Psoas muscle (tissue), 8 donors: ENCODE data around the gene ARHGDIG. TPM values are rescaled to one million over a fixed set of nuclear protein-coding genes. Genes with fewer than 3 reads are reported as not detected.
A peak's percentile ranks its signal among the peaks of the same experiment; 100 is the strongest.

Experiments
- ATAC-seq, 4 donors: fragments of 200-7000 bp; cut with Tn5 transposase; one replicate each; pipeline ENCODE4 v1.9.1; 2020; ENCODE audit warnings: moderate library complexity in 3 of 4, mild to moderate bottlenecking in 2 of 4
- DNase-seq, 2 donors: peaks; one replicate each; pipeline ENCODE4 v3.0.0-alpha.2; 2020
- H3K27ac ChIP-seq: fragments of 200-600 bp; one replicate; pipeline ENCODE4 v1.8.0; 2022
- H3K27me3 ChIP-seq, 3 donors: fragments of 200-600 bp in 1 of 3; one replicate each; pipeline versions ENCODE4 v1.6.1 to v1.8.0; 2013 to 2022; ENCODE audit warnings: low read length in 2 of 3, mild to moderate bottlenecking in 2 of 3, moderate library complexity in 1 of 3; ENCODE audit not compliant: insufficient read depth in 3 of 3
- H3K36me3 ChIP-seq, 2 donors: fragments of 200-600 bp in 1 of 2; one replicate each; pipeline versions ENCODE4 v1.6.1 to v1.8.0; 2013 to 2022; ENCODE audit warnings: low read depth in 1 of 2, mild to moderate bottlenecking in 1 of 2, moderate library complexity in 1 of 2; ENCODE audit not compliant: insufficient read depth in 1 of 2
- H3K4me1 ChIP-seq: fragments of 200-600 bp; one replicate; pipeline ENCODE4 v1.8.0; 2022
- H3K4me3 ChIP-seq: fragments of 200-600 bp; one replicate; pipeline ENCODE4 v1.8.0; 2022; ENCODE audit warnings: mild to moderate bottlenecking
- H3K9me3 ChIP-seq: fragments of 200-600 bp; one replicate; pipeline ENCODE4 v1.8.0; 2022
- WGBS, 3 donors: extraction: QIAGEN DNeasy Blood & Tissue Kit; methylation state at CpG; one replicate each; pipeline versions ENCODE4 v1.1.6 to v1.1.7; 2013; 5-methylcytosine and 5-hydroxymethylcytosine counted together
- intact Hi-C, 2 donors: fragments of 100-400 bp; cut with DNase I; formaldehyde crosslinking; loops; one replicate each; pipeline versions ENCODE4 v1.11.0 to v1.14.2; 2022
- polyA plus RNA-seq, 3 donors: library from polyadenylated mRNA; stranded (reverse); fragments of 200-250 nt; gene quantifications; one replicate each; pipeline ENCODE4 v1.2.3, GENCODE V29; 2013
- total RNA-seq, 4 donors: library from RNA; stranded (reverse); fragmentation: NEBNext Ultra II Directional in 2 of 4; extraction: Animal tissue kit (Norgen Biotek cat#: 25700) in 2 of 4; gene quantifications; one replicate each; pipeline versions ENCODE4 v1.2.1 to v1.2.4, GENCODE V29; 2021 to 2023
- TF ChIP-seq, protein P1 (sequence below): fragments of 200-600 bp; IDR thresholded peaks from one replicate; pipeline ENCODE4 v1.8.0; 2022; ENCODE audit warnings: antibody characterized with exemption
- donor health status: healthy with polysubstance abuse.
- donor health status: DM: no; HTN: no; CAD: no; lungs with moderate emphysema.
- donor health status: Bipolar disorder and iron deficiency.
- donor health status: healthy.
- donor health status: DM: yes; HTN: yes; CAD: no.
- donor health status: DM: no; HTN: no; CAD: no.
- donor health status: DM: no; HTN: no; CAD: no.
- donor health status: DM: yes; HTN: yes; CAD: no.

The ARHGDIG gene
- total and polyA plus RNA-seq, 7 donors = 0.12 to 4.1 (median 0.44) TPM; not detected in 1

DNA sequence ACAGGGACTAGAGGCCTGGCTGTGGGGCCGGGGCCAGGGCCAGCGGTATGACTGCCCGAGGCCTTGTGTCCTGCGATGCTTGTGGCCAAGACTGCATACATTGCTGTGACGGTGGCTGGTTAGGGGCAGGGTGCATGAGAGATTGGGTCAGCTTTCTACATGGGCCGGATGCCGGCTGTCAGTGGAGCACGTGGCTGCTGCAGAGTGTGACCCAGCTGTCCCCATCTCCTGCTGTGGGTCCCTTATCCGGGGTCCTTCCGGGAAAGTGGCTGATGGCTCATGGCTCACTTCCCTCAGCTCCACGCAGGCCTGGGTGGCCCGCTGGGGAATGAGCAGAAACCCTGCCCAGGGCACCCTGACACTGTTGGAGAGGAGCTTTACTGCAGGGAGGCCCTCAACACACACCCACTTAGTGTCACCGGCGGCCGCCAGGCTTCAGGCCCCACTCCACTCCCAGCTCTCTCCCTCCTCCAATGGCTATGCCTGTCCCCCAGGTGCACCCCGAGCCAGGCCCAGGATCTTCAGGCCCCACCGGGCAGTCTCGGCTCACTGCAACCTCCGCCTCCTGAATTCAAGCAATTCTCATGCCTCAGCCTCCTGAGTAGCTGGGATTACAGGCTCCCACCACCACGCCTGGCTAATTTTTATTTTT is 3.8 kb upstream of the ARHGDIG start:
- Histone ChIP-seq H3K9me3 (no peaks in the 10 kb centered on the region), H3K27me3 (peaks cover 0 to 37% (median 31%) of the 10 kb centered on the region in 3 donors), H3K27ac (no peak overlapping the region), H3K4me1 (peaks cover 10% of the 10 kb centered on the region), H3K36me3 (no peaks in the 10 kb centered on the region), H3K4me3 (peak overlapping the region; percentile 66)
- intact Hi-C loops = no loop called here
- DNase-seq (no peak), ATAC-seq (peak; percentile 17 to 62 (median 46))
- TF ChIP-seq, protein P1, sequence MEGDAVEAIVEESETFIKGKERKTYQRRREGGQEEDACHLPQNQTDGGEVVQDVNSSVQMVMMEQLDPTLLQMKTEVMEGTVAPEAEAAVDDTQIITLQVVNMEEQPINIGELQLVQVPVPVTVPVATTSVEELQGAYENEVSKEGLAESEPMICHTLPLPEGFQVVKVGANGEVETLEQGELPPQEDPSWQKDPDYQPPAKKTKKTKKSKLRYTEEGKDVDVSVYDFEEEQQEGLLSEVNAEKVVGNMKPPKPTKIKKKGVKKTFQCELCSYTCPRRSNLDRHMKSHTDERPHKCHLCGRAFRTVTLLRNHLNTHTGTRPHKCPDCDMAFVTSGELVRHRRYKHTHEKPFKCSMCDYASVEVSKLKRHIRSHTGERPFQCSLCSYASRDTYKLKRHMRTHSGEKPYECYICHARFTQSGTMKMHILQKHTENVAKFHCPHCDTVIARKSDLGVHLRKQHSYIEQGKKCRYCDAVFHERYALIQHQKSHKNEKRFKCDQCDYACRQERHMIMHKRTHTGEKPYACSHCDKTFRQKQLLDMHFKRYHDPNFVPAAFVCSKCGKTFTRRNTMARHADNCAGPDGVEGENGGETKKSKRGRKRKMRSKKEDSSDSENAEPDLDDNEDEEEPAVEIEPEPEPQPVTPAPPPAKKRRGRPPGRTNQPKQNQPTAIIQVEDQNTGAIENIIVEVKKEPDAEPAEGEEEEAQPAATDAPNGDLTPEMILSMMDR = no peak
- 68 to 74% (median 70%) methylated on average over 18 to 20 of the region's 20 CpGs for WGBS, 3 donors

DNA sequence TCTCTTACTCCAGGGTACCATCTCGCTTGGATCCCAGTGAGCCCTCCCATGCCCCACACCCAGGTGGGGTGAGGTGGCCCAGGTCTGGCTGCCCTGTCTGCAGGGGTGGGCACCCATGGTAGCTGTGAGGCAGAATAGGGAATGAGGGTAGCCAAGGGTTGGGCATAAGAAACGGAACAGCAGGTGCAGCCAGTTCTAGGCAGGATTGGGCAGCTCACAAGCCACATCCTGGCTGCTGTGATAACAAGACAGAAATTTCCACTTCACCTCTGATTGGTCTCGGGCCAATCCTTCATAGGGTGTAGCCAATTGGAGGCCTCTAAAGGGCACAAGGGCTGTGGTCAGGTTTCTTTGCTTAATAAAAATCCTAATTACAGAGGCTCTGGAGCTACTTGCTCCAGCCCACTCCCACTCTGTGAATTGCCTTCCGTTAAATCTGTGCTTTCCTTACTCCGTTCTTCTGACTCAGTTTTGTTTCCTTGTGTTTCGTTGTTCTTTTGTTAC is 1.5 kb upstream of the ARHGDIG start:
- Histone ChIP-seq H3K4me1 (peaks cover 10% of the 10 kb centered on the region), H3K9me3 (no peaks in the 10 kb centered on the region), H3K36me3 (no peaks in the 10 kb centered on the region), H3K27ac (no peak overlapping the region), H3K4me3 (no peak overlapping the region), H3K27me3 (peaks cover 0 to 47% (median 25%) of the 10 kb centered on the region in 3 donors)
- intact Hi-C loops = no loop called here
- DNase-seq (no peak), ATAC-seq (peak in 2 of 4 donors; percentile 19 to 21)
- TF ChIP-seq, protein P1 = no peak
- 55 to 63% (median 62%) methylated on average over 6 of the region's 6 CpGs for WGBS, 3 donors

DNA sequence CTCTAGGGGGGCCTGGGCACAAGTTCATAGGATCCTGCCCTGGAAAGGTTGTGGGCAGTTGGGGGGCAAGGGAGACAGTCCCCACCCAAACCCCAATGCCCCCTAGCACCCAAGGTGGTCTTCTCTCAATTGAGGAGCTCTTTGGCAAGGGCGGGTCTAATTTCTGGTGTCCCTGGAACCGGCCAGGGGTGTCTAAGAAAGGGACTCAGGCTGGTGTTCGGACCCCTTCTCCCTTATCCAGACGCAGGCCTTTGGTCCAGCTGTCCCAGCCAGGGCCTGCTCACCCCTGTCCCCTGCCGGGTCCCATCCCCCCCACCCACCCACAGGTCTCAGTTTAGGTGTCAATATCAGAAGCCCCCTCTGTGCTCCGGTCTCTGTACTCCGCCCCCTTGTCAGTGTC is 860 bp upstream of the ARHGDIG start:
- Histone ChIP-seq H3K27ac (no peak overlapping the region), H3K4me1 (peaks cover 10% of the 10 kb centered on the region), H3K4me3 (no peak overlapping the region), H3K9me3 (no peaks in the 10 kb centered on the region), H3K36me3 (no peaks in the 10 kb centered on the region), H3K27me3 (peaks cover 0 to 41% (median 23%) of the 10 kb centered on the region in 3 donors)
- ATAC-seq (no peak), DNase-seq (no peak)
- intact Hi-C loops = no loop called here
- TF ChIP-seq, protein P1 = no peak
- 74 to 93% (median 77%) methylated on average over 6 to 7 of the region's 7 CpGs for WGBS, 3 donors

DNA sequence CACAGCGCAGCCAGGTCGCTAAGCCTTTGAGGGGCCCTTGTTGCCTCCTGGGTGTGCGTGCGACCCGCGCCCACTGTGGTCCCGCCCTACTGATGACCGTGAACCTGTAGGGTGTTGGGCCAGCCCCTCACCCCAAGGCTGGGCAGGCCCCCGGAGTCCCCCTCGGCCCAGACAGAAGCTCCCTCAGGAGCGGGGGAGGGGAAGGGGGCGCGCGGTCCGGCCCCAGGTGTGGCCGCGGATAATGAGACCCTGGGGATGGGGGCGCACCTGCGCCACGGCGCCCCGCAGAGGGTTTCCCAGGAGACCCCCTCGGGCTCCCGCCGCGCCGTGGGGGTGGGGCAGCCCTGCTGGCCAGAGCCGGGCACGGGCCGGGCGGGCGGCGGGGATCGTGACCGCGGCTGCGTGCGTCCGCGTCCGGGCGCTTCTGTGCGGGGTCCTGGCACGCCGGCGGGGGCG is 358 bp upstream of the ARHGDIG start:
- Histone ChIP-seq H3K27ac (no peak overlapping the region), H3K4me3 (peak overlapping the region; percentile 46), H3K9me3 (no peaks in the 10 kb centered on the region), H3K4me1 (peaks cover 8% of the 10 kb centered on the region), H3K36me3 (no peaks in the 10 kb centered on the region), H3K27me3 (peaks cover 0 to 36% (median 19%) of the 10 kb centered on the region in 3 donors)
- intact Hi-C loops = no loop called here
- WGBS, 3 donors = 7 to 18% (median 7%) methylated on average over 18 to 47 of the region's 47 CpGs
- TF ChIP-seq, protein P1 = no peak
- ATAC-seq = no peak
- peak in 1 of 2 donors; percentile 40 for DNase-seq
